GM19395 (cell line): Measurements from ENCODE around the gene NPPC.
"Not testable (repeated sequence)": the region's sequence is repeated elsewhere in the genome, so short reads cannot be mapped to it uniquely, and the experiment has no call there.

Experiments
- ATAC-seq: cut with Tn5 transposase; IDR thresholded peaks from one replicate; pipeline ENCODE4 v1.9.1; 2021; ENCODE audit warnings: mild to moderate bottlenecking, moderate library complexity; ENCODE audit not compliant: unreplicated experiment

NPPC gene

GRCh38 chr2:231922311-231923009 lies 3.7 kb downstream of the NPPC start:
- ATAC-seq: no peak

GRCh38 chr2:231920795-231921194 lies 5.4 kb downstream of the NPPC start:
- ATAC-seq: no peak

DNA sequence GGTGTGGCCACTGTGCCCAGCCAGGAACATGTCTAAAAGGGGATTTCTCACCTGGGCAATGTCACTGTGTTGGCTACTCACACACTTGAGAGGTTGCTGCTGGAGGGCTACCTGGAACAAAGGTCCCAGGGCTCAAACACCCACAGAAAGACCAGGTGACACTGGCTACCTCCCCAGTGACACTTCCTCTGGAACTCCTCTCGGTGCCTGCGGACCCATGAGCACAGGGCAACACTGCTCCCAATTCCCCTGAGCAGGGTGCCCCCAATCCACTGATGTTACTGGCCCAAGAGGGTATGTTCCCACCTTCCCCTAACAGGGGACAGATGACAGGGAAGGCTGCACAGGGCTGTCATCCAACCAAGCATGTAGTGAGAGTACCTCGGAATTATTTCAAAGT lies 5.8 kb downstream of the NPPC start:
- ATAC-seq: no peak

GRCh38 chr2:231919341-231920035 lies 6.7 kb downstream of the NPPC start:
- no peak for ATAC-seq

- ATAC-seq: no peak
Measured at GRCh38 chr2:231918501-231919330, 7.5 kb downstream of the NPPC start.

DNA sequence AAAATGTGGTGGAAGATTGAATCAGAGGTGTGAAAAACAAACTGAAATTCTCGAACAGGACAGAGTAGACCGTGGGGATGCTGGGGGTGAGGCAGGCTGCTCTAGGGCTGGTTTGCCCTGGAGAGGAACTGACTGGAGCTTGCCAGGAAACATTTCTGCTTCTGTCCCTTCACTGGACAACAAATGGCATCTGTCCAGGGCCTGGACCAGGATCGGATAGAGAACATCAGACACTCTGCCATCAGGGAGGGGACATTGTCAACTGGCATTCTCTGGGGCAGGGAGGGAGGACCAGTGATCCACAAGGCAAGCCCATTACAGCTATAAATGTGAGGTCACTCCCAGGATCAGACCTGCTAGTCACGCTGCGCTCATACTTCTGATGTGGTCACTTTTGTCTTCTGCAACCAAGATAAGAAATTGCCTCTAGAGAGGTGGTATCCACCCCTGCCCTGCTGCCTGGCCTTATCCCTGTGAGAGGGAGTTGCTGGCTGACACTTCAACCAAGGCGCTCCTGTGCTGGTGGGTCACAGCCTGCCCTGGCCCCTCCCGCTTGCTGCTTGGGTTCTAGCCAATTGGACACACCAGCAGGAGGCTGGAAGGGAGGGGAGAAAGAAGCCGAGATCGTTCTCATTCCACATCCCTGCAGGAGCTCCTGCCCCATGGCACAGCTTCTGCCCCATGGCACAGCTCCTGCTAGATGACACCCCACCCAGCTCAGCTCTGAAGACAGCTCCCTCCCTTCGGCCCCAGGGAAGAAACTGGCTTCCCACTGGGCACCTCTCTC lies 8.7 kb downstream of the NPPC start:
- no peak for ATAC-seq

DNA sequence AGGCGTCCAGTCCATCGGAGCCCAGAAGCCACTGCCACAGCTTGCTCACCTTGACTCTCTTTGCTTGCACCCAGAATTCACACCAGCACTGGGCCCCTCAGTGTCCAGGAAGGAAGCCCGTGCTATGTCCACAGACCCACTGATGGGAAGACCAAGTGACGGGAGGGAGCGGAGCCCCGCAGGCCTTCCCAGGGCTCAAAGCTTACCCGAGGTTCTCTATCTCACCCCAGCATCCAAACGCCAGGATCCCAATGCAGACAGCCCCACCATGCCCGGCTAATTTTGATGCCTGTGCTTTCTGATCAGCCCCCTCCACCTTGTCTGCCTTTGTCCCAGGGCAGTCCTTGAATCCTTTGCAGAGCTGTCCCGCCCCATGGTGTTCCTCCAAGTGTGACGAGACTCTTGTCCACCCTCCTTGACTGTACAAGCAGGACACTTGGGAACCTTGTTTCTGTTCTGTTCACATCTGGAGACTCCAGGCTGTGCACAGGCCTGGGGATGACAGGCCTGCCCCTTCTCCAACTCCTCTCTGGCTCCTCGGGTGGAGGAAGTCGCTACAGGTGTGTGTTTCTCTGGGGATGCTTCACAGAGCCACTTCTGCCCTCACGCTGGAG lies 12.0 kb downstream of the NPPC start:
- ATAC-seq: no peak

DNA sequence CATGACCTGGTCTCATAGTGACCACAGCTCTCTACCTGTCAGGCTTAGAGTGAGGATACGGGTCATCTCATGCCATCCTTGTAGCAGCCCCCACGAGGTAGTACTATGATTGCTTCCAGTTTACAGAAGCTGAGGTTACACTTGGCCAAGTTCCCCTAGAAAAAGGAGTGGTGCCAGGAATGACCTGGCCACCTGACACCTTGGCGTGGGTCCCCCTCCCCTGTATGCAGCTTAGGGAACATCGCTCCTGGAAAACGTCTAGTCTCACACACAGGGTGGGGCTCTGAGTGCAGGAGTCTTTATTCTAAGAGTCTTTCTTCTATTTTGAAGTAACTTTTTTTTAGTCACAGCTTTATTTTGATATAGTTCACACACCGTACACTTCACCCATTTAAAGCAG lies 14.8 kb downstream of the NPPC start:
- no peak for ATAC-seq

DNA sequence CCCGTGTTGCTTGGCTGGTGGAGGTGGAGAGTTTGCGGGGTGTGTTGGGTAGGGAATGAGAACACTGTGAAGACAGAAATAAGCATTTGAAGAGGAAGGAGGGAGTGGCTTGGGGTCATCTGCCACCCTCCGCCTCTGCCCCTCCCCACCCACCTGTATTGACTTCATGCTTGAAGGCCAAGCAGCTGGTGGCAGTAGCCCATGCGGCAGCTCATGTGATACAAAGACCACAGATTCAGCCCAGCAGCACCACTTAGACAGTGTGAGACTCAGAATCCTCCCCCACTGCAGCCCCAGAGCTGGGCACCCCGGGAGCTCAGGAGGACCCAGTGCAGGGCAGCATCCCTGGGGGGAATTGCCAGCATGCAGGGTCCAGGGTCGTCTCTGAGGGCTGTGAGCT lies 15.4 kb downstream of the NPPC start:
- ATAC-seq: no peak

DNA sequence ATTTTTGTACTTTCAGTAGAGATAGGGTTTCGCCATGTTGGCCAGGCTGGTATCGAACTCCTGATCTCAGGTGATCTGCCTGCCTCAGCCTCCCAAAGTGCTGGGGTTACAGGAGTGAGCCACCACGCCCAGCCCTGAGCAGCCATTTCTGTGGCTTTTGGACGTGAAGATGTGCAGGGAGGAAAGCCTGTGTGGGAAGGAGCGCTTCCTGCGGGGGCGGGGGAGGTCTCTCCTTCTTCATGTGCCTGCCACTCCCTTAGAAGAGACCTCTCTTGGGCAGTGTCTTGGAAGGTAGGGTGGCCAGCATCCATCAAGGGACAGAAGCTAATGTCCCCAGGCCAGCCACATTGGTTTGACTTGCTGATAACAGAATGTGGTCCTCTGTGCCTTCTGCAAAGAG lies 16.0 kb downstream of the NPPC start:
- not testable (repeated sequence) for ATAC-seq

DNA sequence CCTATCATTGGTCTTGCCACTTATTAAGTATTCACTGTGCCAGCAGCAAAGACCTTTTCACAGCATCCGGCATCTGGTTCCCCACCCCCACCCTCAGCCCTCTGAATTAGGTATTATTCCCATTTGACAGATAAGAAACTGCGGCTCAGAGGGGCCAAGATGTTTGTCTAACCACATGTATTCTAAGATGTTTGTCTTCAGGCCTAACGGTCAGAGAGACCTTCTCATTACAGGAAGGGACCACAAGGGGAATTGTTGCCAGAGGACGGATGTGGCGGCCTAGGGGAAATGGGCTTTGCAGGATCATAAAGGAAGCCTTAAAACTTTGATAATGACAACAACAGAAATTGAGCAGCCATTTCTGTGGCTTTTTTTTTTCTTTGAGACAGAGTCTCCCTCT lies 16.6 kb downstream of the NPPC start:
- ATAC-seq: no peak

- no peak for ATAC-seq
Measured at GRCh38 chr2:231908584-231908983, 17.6 kb downstream of the NPPC start.

- no peak for ATAC-seq
Measured at GRCh38 chr2:231907765-231908164, 18.4 kb downstream of the NPPC start.

DNA sequence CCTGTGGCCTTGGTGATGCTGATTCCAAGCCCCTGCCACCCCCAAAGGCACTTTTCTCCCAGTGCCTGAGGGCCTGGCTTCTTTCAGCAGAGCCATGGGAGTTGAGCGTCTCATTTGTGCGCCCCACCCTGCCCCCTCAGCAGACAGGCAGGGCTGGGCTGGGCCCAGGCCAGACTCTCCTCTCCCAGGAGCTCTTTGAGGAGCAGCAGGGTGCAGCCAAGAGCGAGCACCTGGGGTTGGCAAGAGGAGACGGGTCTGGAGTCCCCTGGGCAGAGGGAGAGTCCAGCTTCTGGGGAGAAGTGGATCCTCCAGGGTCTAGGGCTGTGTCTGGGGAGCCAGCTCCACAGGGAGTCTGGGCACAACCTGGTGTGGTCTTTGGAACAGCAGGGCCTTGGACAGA lies 21.2 kb downstream of the NPPC start:
- no peak for ATAC-seq

DNA sequence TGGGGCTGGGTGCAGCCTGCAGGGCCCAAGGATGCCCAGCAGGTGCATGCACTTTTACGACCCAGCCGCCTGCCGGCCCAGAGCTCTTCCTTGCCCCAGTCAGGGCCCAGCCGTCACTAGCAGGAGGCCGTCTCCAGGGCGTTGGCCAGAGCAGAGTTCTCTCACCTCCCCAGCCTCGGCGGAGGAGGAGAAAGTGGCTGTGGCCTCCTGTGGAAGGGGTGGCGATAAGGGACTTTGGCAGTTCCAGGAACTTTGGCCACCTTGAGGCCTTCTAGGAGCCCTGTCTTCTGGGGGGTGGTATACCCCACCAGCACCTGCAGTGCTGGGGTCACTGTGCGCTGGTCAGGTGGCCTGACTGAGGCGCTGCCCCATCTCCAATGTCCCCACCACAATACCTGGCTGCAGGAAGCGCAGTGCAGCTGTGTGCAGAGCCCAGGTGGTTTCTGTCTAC lies 22.0 kb downstream of the NPPC start:
- ATAC-seq: no peak

- ATAC-seq: no peak
Measured at GRCh38 chr2:231902598-231902997, 23.6 kb downstream of the NPPC start.

- no peak for ATAC-seq
Measured at GRCh38 chr2:231900972-231901371, 25.2 kb downstream of the NPPC start.

- no peak for ATAC-seq
Measured at GRCh38 chr2:231900486-231900942, 25.7 kb downstream of the NPPC start.

DNA sequence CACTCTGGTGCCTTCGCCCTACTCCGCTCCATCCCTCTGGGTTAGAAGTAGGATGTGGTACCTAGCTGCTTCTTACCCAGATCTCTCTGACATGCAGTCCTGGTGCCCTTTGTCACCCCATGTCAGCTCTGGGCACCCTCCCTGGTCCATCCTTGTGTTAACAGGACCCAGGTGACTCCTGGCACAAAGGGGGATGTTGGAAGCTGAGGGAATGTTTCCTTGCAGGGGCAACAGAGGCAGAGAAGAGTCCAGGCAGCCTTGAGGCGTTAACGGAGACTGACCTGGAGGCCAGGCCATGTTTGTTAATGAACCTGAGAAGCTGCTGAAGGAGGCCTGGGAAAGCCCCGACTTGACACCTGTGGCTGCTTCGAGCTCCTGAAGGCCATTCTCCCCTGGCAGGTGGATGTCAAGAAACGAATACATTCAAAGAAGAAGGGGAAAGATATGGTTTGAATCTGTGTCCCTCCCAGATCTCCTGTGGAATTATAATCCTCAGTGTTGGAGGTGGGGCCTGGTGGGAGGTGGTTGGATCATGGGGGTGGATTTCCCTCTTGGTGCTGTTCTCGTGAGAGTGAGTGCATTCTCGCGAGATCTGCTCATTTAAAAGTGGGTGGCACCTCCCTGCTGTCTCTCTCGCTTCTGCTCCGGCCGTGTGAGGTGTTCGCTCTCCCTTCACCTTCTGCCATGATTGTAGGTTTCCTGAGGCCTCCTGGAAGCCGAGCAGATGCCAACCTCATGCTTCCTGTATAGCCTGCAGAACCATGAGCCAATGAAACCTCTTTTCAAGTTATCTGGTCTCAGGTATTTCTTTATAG lies 31.4 kb downstream of the NPPC start:
- ATAC-seq: no peak

DNA sequence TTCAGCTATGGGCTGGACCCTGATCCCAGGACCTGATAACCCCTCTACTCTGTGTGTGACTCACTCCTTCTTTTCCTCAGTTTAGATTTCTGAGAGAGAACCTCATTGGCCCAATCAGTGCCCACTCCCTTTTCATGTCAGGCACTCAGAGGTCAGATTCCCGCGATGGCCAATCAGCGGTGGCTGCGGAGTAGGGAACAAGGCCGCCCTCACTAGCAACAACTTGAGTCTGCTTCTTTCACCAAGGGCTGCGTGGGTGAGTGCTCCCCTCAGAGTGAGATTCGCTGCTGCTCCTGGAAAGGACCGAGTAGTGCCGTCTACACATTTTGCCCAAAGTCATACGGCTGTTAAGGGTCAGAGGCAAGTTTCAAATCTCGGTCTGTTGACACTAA lies 34.7 kb downstream of the NPPC start:
- ATAC-seq: no peak
